ENCODE results near the gene GATB.

The GATB gene

GRCh38 chr4:151719956-151720334 lies 40.9 kb downstream of the GATB start:
- Histone ChIP-seq H3K4me1 (ENCODE audit: control insufficient read depth, insufficient read depth, low read length, poor library complexity, severe bottlenecking) (no peaks in the 10 kb centered on the region), H3K9me3 (ENCODE audit: control insufficient read depth, low read length) (no peaks in the 10 kb centered on the region), H3K36me3 (ENCODE audit: control insufficient read depth, insufficient read depth, low read length) (peaks cover 15% of the 10 kb centered on the region), H3K27ac (ENCODE audit: insufficient read depth, low read length, poor library complexity, severe bottlenecking) (no peak overlapping the region), H3K4me3 (ENCODE audit: insufficient read depth, low read depth, low read length, poor library complexity, severe bottlenecking) (no peak overlapping the region), H3K27me3 (replicated peaks; ENCODE audit: control insufficient read depth, insufficient read depth, low read length, poor library complexity, severe bottlenecking) (no peaks in the 10 kb centered on the region)
- DNase-seq: no peak

DNA sequence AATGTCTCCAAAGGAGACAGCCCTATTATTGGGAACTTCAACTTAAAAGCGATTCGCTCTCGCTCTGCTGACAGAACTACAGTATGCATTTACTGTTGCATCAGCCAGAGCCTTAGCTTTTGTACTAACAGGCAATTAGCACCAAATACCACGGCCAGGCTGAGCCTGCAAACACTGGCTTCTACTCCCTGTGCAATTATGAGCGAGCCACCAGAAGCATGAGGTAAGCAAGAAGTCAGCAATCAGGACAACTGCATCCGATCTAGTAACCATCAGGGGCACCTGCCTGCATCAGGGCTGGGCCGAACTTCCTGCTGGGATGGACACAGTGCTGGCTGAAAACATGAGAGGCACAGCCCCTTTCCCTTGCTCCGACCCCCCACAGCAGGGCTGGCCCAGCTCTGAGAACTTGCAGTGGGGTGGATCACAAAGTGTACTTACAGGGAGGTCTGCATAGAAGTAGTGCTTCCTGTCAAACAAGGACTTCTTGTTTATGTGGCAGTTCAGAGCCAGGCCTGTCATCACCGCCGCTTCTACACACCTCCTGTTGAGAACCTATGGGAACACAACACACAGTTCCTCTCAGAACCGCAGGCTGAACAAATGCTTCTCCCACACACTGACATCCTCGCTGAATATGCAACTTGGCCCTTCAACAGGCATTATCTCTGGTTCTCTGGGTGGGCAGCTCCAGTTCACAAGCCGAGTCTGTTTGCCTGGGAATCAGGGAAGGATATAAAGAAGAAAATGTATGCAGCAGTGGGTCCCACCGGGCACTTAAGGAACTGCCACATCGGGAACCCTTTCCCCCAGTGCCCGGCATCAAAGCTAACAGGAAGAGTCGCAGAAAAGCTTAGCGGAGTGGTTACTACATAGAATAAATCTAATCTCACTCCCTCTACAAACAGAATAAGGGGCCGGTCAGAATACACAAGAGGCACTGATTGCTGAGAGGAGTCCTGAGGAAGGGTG lies 41.5 kb downstream of the GATB start:
- H3K27ac ChIP-seq (ENCODE audit: insufficient read depth, low read length, poor library complexity, severe bottlenecking): no peak overlapping the region
- H3K4me3 ChIP-seq (ENCODE audit: insufficient read depth, low read depth, low read length, poor library complexity, severe bottlenecking): no peak overlapping the region
- no peaks in the 10 kb centered on the region for H3K4me1 ChIP-seq (ENCODE audit: control insufficient read depth, insufficient read depth, low read length, poor library complexity, severe bottlenecking)
- no peaks in the 10 kb centered on the region for H3K27me3 ChIP-seq (replicated peaks; ENCODE audit: control insufficient read depth, insufficient read depth, low read length, poor library complexity, severe bottlenecking)
- H3K9me3 ChIP-seq (ENCODE audit: control insufficient read depth, low read length): no peaks in the 10 kb centered on the region
- peaks cover 15% of the 10 kb centered on the region for H3K36me3 ChIP-seq (ENCODE audit: control insufficient read depth, insufficient read depth, low read length)
- DNase-seq: no peak

GRCh38 chr4:151717909-151718628 lies 42.7 kb downstream of the GATB start:
- Histone ChIP-seq H3K4me1 (ENCODE audit: control insufficient read depth, insufficient read depth, low read length, poor library complexity, severe bottlenecking) (no peaks in the 10 kb centered on the region), H3K4me3 (ENCODE audit: insufficient read depth, low read depth, low read length, poor library complexity, severe bottlenecking) (no peak overlapping the region), H3K27ac (ENCODE audit: insufficient read depth, low read length, poor library complexity, severe bottlenecking) (no peak overlapping the region), H3K36me3 (ENCODE audit: control insufficient read depth, insufficient read depth, low read length) (peaks cover 15% of the 10 kb centered on the region), H3K27me3 (replicated peaks; ENCODE audit: control insufficient read depth, insufficient read depth, low read length, poor library complexity, severe bottlenecking) (no peaks in the 10 kb centered on the region), H3K9me3 (ENCODE audit: control insufficient read depth, low read length) (no peaks in the 10 kb centered on the region)
- no peak for DNase-seq

- Histone ChIP-seq H3K27ac (ENCODE audit: insufficient read depth, low read length, poor library complexity, severe bottlenecking) (no peak overlapping the region), H3K27me3 (replicated peaks; ENCODE audit: control insufficient read depth, insufficient read depth, low read length, poor library complexity, severe bottlenecking) (no peaks in the 10 kb centered on the region), H3K4me3 (ENCODE audit: insufficient read depth, low read depth, low read length, poor library complexity, severe bottlenecking) (no peak overlapping the region), H3K9me3 (ENCODE audit: control insufficient read depth, low read length) (no peaks in the 10 kb centered on the region), H3K4me1 (ENCODE audit: control insufficient read depth, insufficient read depth, low read length, poor library complexity, severe bottlenecking) (no peaks in the 10 kb centered on the region), H3K36me3 (ENCODE audit: control insufficient read depth, insufficient read depth, low read length) (peaks cover 12% of the 10 kb centered on the region)
- DNase-seq: no peak
Observed at GRCh38 chr4:151717314-151717713, 43.5 kb downstream of the GATB start.

DNA sequence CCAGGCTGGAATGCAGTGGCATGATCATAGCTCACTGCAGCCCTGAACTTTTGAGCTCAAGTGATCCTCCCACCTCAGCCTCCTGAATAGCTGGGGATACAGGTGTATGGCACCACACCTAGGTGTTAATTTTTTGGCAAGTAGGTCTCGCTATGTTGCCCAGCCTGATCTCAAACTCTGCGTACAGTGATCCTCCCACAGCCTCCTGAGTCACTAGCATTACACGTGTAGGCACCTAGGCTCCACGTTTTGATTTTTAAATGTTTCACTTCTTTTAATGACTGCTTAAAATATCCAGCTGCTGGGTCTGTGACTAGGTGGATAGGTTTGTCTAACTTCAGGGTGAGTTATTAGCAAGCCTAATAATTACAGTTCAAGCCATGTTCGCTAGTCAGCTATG lies 44.5 kb downstream of the GATB start:
- Histone ChIP-seq H3K4me1 (ENCODE audit: control insufficient read depth, insufficient read depth, low read length, poor library complexity, severe bottlenecking) (no peaks in the 10 kb centered on the region), H3K27me3 (replicated peaks; ENCODE audit: control insufficient read depth, insufficient read depth, low read length, poor library complexity, severe bottlenecking) (no peaks in the 10 kb centered on the region), H3K27ac (ENCODE audit: insufficient read depth, low read length, poor library complexity, severe bottlenecking) (no peak overlapping the region)

GRCh38 chr4:151715881-151716280 lies 44.9 kb downstream of the GATB start:
- Histone ChIP-seq H3K4me3 (ENCODE audit: insufficient read depth, low read depth, low read length, poor library complexity, severe bottlenecking) (no peak overlapping the region), H3K4me1 (ENCODE audit: control insufficient read depth, insufficient read depth, low read length, poor library complexity, severe bottlenecking) (no peaks in the 10 kb centered on the region), H3K9me3 (ENCODE audit: control insufficient read depth, low read length) (no peaks in the 10 kb centered on the region), H3K27ac (ENCODE audit: insufficient read depth, low read length, poor library complexity, severe bottlenecking) (no peak overlapping the region), H3K27me3 (replicated peaks; ENCODE audit: control insufficient read depth, insufficient read depth, low read length, poor library complexity, severe bottlenecking) (no peaks in the 10 kb centered on the region), H3K36me3 (ENCODE audit: control insufficient read depth, insufficient read depth, low read length) (peaks cover 8% of the 10 kb centered on the region)
- no peak for DNase-seq

More for the DNA sequence above, 44.5 kb downstream of the GATB start:
- Histone ChIP-seq H3K36me3 (ENCODE audit: control insufficient read depth, insufficient read depth, low read length) (peaks cover 8% of the 10 kb centered on the region), H3K9me3 (ENCODE audit: control insufficient read depth, low read length) (no peaks in the 10 kb centered on the region), H3K4me3 (ENCODE audit: insufficient read depth, low read depth, low read length, poor library complexity, severe bottlenecking) (no peak overlapping the region)
- DNase-seq: no peak

GRCh38 chr4:151712777-151713176 lies 48.0 kb downstream of the GATB start:
- H3K27me3 ChIP-seq (replicated peaks; ENCODE audit: control insufficient read depth, insufficient read depth, low read length, poor library complexity, severe bottlenecking): no peaks in the 10 kb centered on the region
- H3K27ac ChIP-seq (ENCODE audit: insufficient read depth, low read length, poor library complexity, severe bottlenecking): no peak overlapping the region
- no peak overlapping the region for H3K4me3 ChIP-seq (ENCODE audit: insufficient read depth, low read depth, low read length, poor library complexity, severe bottlenecking)
- H3K36me3 ChIP-seq (ENCODE audit: control insufficient read depth, insufficient read depth, low read length): peaks cover 8% of the 10 kb centered on the region
- DNase-seq: no peak
- no peaks in the 10 kb centered on the region for H3K9me3 ChIP-seq (ENCODE audit: control insufficient read depth, low read length)
- H3K4me1 ChIP-seq (ENCODE audit: control insufficient read depth, insufficient read depth, low read length, poor library complexity, severe bottlenecking): no peaks in the 10 kb centered on the region

GRCh38 chr4:151711646-151712045 lies 49.2 kb downstream of the GATB start:
- H3K27me3 ChIP-seq (replicated peaks; ENCODE audit: control insufficient read depth, insufficient read depth, low read length, poor library complexity, severe bottlenecking): no peaks in the 10 kb centered on the region
- no peak for DNase-seq
- H3K27ac ChIP-seq (ENCODE audit: insufficient read depth, low read length, poor library complexity, severe bottlenecking): no peak overlapping the region
- no peak overlapping the region for H3K4me3 ChIP-seq (ENCODE audit: insufficient read depth, low read depth, low read length, poor library complexity, severe bottlenecking)
- no peaks in the 10 kb centered on the region for H3K9me3 ChIP-seq (ENCODE audit: control insufficient read depth, low read length)
- no peaks in the 10 kb centered on the region for H3K4me1 ChIP-seq (ENCODE audit: control insufficient read depth, insufficient read depth, low read length, poor library complexity, severe bottlenecking)
- peaks cover 4% of the 10 kb centered on the region for H3K36me3 ChIP-seq (ENCODE audit: control insufficient read depth, insufficient read depth, low read length)

DNA sequence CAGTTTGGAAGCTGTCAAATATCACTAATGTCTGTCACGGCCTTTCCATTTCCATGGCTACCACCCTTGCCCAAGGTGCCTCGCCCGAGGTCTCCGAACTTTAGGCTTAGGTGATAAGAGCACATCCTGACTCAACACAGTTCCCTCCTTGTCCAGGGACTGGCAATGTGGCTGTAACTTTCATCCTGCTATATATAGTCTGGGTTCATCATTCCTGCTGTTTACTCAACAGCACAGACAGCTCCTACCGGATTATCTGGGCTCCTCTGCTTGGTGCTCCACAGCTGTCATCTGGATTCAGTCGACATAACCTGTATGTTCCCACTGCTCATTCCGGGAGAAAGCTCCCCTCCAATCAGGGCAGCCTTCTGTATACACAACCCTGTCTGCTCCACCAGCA lies 51.2 kb downstream of the GATB start:
- Histone ChIP-seq H3K27me3 (replicated peaks; ENCODE audit: control insufficient read depth, insufficient read depth, low read length, poor library complexity, severe bottlenecking) (no peaks in the 10 kb centered on the region), H3K4me3 (ENCODE audit: insufficient read depth, low read depth, low read length, poor library complexity, severe bottlenecking) (no peak overlapping the region), H3K4me1 (ENCODE audit: control insufficient read depth, insufficient read depth, low read length, poor library complexity, severe bottlenecking) (no peaks in the 10 kb centered on the region), H3K27ac (ENCODE audit: insufficient read depth, low read length, poor library complexity, severe bottlenecking) (no peak overlapping the region), H3K9me3 (ENCODE audit: control insufficient read depth, low read length) (no peaks in the 10 kb centered on the region), H3K36me3 (ENCODE audit: control insufficient read depth, insufficient read depth, low read length) (peaks cover 7% of the 10 kb centered on the region)
- no peak for DNase-seq

GRCh38 chr4:151709071-151709470 lies 51.7 kb downstream of the GATB start:
- no peak overlapping the region for H3K27ac ChIP-seq (ENCODE audit: insufficient read depth, low read length, poor library complexity, severe bottlenecking)
- no peaks in the 10 kb centered on the region for H3K9me3 ChIP-seq (ENCODE audit: control insufficient read depth, low read length)
- H3K27me3 ChIP-seq (replicated peaks; ENCODE audit: control insufficient read depth, insufficient read depth, low read length, poor library complexity, severe bottlenecking): no peaks in the 10 kb centered on the region
- H3K36me3 ChIP-seq (ENCODE audit: control insufficient read depth, insufficient read depth, low read length): peaks cover 7% of the 10 kb centered on the region
- no peaks in the 10 kb centered on the region for H3K4me1 ChIP-seq (ENCODE audit: control insufficient read depth, insufficient read depth, low read length, poor library complexity, severe bottlenecking)
- DNase-seq: no peak
- no peak overlapping the region for H3K4me3 ChIP-seq (ENCODE audit: insufficient read depth, low read depth, low read length, poor library complexity, severe bottlenecking)
